HG03095 (cell line): ENCODE results near the gene VPS51.

ENCODE experiments used
- ATAC-seq: cut with Tn5 transposase; IDR thresholded peaks from one replicate; pipeline ENCODE4 v1.9.1; 2021; ENCODE audit warnings: moderate library complexity; ENCODE audit not compliant: unreplicated experiment

The VPS51 gene

GRCh38 chr11:65095974-65096806 lies at the start of gene VPS51:
VPS51 (plus strand) TSS chr11:65096214; CDS start chr11:65096251, 37 bp downstream.
- ATAC-seq: peak; percentile 82

- no peak for ATAC-seq
Measured at GRCh38 chr11:65047581-65048422, 48.2 kb upstream of the VPS51 start.

GRCh38 chr11:65051398-65051858 lies 44.6 kb upstream of the VPS51 start:
- no peak for ATAC-seq

GRCh38 chr11:65053827-65054508 lies 42.0 kb upstream of the VPS51 start:
- ATAC-seq: no peak

- ATAC-seq: no peak
Measured at GRCh38 chr11:65055538-65055937, 40.5 kb upstream of the VPS51 start.

GRCh38 chr11:65056999-65057398 lies 39.0 kb upstream of the VPS51 start:
- ATAC-seq: no peak

- ATAC-seq: no peak
Measured at GRCh38 chr11:65057526-65057925, 38.5 kb upstream of the VPS51 start.

GRCh38 chr11:65058012-65058411 lies 38.0 kb upstream of the VPS51 start:
- ATAC-seq: no peak

GRCh38 chr11:65058419-65059054 lies 37.5 kb upstream of the VPS51 start, which contains the start of gene NAALADL1:
NAALADL1 (minus strand) TSS chr11:65058553; CDS start chr11:65058521, 32 bp downstream.
- ATAC-seq: no peak

GRCh38 chr11:65059523-65059922 lies 36.5 kb upstream of the VPS51 start:
- ATAC-seq: no peak

GRCh38 chr11:65059959-65060824 lies 35.8 kb upstream of the VPS51 start:
- ATAC-seq: no peak

GRCh38 chr11:65060913-65061408 lies 35.1 kb upstream of the VPS51 start:
- ATAC-seq: no peak

GRCh38 chr11:65063532-65063931 lies 32.5 kb upstream of the VPS51 start:
- ATAC-seq: no peak

- ATAC-seq: no peak
Measured at GRCh38 chr11:65064847-65065240, 31.2 kb upstream of the VPS51 start.

GRCh38 chr11:65065851-65066250 lies 30.2 kb upstream of the VPS51 start:
- ATAC-seq: no peak

- ATAC-seq: no peak
Measured at GRCh38 chr11:65066315-65066714, 29.7 kb upstream of the VPS51 start.

- no peak for ATAC-seq
Measured at GRCh38 chr11:65066805-65067291, 29.2 kb upstream of the VPS51 start.

- no peak for ATAC-seq
Measured at GRCh38 chr11:65067446-65067845, 28.6 kb upstream of the VPS51 start.

GRCh38 chr11:65069217-65069616 lies 26.8 kb upstream of the VPS51 start:
- no peak for ATAC-seq
